GM12891 (cell line): ENCODE results near the gene AKIP1.

Experiments used
- PAX5 ChIP-seq: IDR thresholded peaks from 2 replicates; pipeline ENCODE4 v1.6.1; 2011; ENCODE audit warnings: low read length, moderate library complexity, mild to moderate bottlenecking; ENCODE audit not compliant: insufficient read depth, severe bottlenecking
- POLR2A ChIP-seq: IDR thresholded peaks from 2 replicates; pipeline ENCODE4 v1.6.1; 2011; ENCODE audit warnings: low read depth, low read length, control low read depth

DNA sequence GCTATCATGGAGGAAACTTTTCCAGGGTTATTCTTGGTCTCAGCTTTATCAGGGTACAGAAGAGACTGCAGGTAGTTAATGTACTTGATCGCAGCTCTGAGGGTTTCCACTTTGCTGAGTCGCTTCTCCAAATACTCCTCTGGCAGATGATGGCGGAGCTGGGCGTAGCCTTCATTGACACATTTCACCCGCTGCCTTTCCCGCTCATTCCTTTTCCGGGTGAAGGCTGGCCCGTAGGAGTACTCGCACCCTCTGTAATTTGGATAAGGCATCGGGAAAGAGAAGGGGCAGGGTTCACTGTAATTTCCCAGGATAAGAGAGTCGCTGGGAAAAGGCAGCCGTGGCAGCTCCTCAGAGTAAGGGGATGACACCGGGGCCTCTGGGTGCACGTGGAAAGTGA, 26.7 kb downstream of the AKIP1 start:
- TF ChIP-seq PAX5 (no peak), POLR2A (no peak)
